Endothelial cell of umbilical vein (primary cell): Measurements from ENCODE around the gene ZNF423. TPM values are rescaled to one million over a fixed set of nuclear protein-coding genes. Genes with fewer than 3 reads are reported as not detected.

Source experiments
- BruUV-seq: library from RNA; stranded (reverse); fragments of 400-500 nt; replicated peaks from 2 replicates; lab custom pipeline; 2021; lab: Mats Ljungman, UMichigan
- CTCF ChIA-PET: fragments of 300-600, 350-600 bp; sonication (Branson Sonifier 250); formaldehyde crosslinking; loops from one replicate; lab custom pipeline; 2021; ENCODE audit warnings: antibody characterized with exemption, inconsistent platforms; lab: Charles Lee
- POLR2A ChIA-PET: fragments of 300-600, 350-600 bp; sonication (Branson Sonifier 250); formaldehyde crosslinking; loops from one replicate; lab custom pipeline; 2021; ENCODE audit warnings: antibody characterized with exemption, inconsistent platforms; lab: Charles Lee
- DNase-seq: peaks from one replicate; pipeline ENCODE4 v3.0.0-alpha.2; 2011; ENCODE audit warnings: low read depth, low spot score
- FAIRE-seq: peaks from 2 replicates; lab custom pipeline; 2011; peaks lifted over from hg19 to GRCh38; lab: Jason Lieb, UNC
- H2AFZ ChIP-seq: 2 replicates; pipeline ENCODE4 v1.6.0; 2012; ENCODE audit warnings: low read depth, low read length, control low read depth, inconsistent platforms
- H3K27ac ChIP-seq: 2 replicates; pipeline ENCODE4 v1.5.1; 2011; ENCODE audit warnings: low read depth, mild to moderate bottlenecking, control low read depth, low read length, moderate library complexity; ENCODE audit not compliant: insufficient read depth
- H3K27me3 ChIP-seq, 2 experiments: 2 replicates each; pipeline versions ENCODE4 v1.6.0 to v1.6.1; 2011; ENCODE audit warnings: low read length in 2 of 2, mixed read lengths in 1 of 2; ENCODE audit not compliant: control insufficient read depth in 2 of 2, insufficient read depth in 2 of 2
- H3K36me3 ChIP-seq, 2 experiments: 2 replicates in 1 of 2; 3 replicates in 1 of 2; pipeline ENCODE4 v1.5.1; 2011; ENCODE audit warnings: low read length in 2 of 2, mild to moderate bottlenecking in 1 of 2, moderate library complexity in 1 of 2; ENCODE audit not compliant: control insufficient read depth in 2 of 2, insufficient read depth in 2 of 2; ENCODE audit errors: extremely low read depth in 1 of 2
- H3K4me1 ChIP-seq: 3 replicates; pipeline ENCODE4 v1.5.1; 2011; ENCODE audit warnings: mild to moderate bottlenecking, low read length; ENCODE audit not compliant: control insufficient read depth, insufficient read depth; ENCODE audit errors: extremely low read depth
- H3K4me2 ChIP-seq: 2 replicates; pipeline ENCODE4 v1.6.1; 2011; ENCODE audit warnings: low read length, control low read depth, mixed read lengths; ENCODE audit not compliant: insufficient read depth
- H3K4me3 ChIP-seq, 3 experiments: fragments of 200-600 bp in 1 of 3; sonication (generic), shearing (Covaris generic) in 1 of 3; replicated peaks in 1 of 3; 2 replicates each; pipeline ENCODE4 v1.5.1; 2011 to 2016; ENCODE audit warnings: control low read depth in 3 of 3, low read length in 3 of 3, mild to moderate bottlenecking in 2 of 3, inconsistent platforms in 1 of 3, low read depth in 1 of 3, moderate library complexity in 1 of 3; ENCODE audit not compliant: insufficient read depth in 1 of 3
- H3K79me2 ChIP-seq: 2 replicates; pipeline ENCODE4 v1.6.0; 2012; ENCODE audit warnings: low read length, inconsistent platforms; ENCODE audit not compliant: control insufficient read depth, insufficient read depth
- H3K9ac ChIP-seq: replicated peaks from 2 replicates; pipeline ENCODE3; 2011; ENCODE audit warnings: low read length, control low read depth; ENCODE audit not compliant: insufficient read depth; ENCODE audit errors: extremely low read depth
- H3K9me1 ChIP-seq: replicated peaks from 3 replicates; pipeline ENCODE4 v1.6.0; 2011; ENCODE audit warnings: mild to moderate bottlenecking, low read length; ENCODE audit not compliant: control insufficient read depth, insufficient read depth; ENCODE audit errors: extremely low read depth
- H3K9me3 ChIP-seq: replicated peaks from 2 replicates; pipeline ENCODE4 v1.5.1; 2012; ENCODE audit warnings: low read length, inconsistent platforms; ENCODE audit not compliant: control insufficient read depth, insufficient read depth
- H4K20me1 ChIP-seq: replicated peaks from 2 replicates; pipeline ENCODE3; 2011; ENCODE audit warnings: mild to moderate bottlenecking, low read length; ENCODE audit not compliant: control insufficient read depth, insufficient read depth; ENCODE audit errors: extremely low read depth
- EZH2 ChIP-seq: IDR thresholded peaks from 2 replicates; pipeline ENCODE4 v1.6.1; 2012; ENCODE audit warnings: borderline replicate concordance, low read depth, mild to moderate bottlenecking, moderate library complexity, low read length, inconsistent platforms; ENCODE audit not compliant: severe bottlenecking
- FOS ChIP-seq: IDR thresholded peaks from 2 replicates; pipeline ENCODE4 v1.6.1; 2011; ENCODE audit warnings: mild to moderate bottlenecking, low read length, moderate library complexity, borderline replicate concordance; ENCODE audit not compliant: insufficient read depth
- GATA2 ChIP-seq: IDR thresholded peaks from 2 replicates; pipeline ENCODE4 v1.7.0; 2011; ENCODE audit warnings: low read depth, mild to moderate bottlenecking, moderate library complexity, mixed read lengths, low read length; ENCODE audit not compliant: insufficient read length, insufficient read depth
- JUN ChIP-seq: IDR thresholded peaks from 2 replicates; pipeline ENCODE4 v1.6.1; 2011; ENCODE audit warnings: borderline replicate concordance, low read depth; ENCODE audit not compliant: insufficient read length, insufficient read depth
- MAX ChIP-seq: IDR thresholded peaks from 2 replicates; pipeline ENCODE4 v1.6.1; 2011; ENCODE audit not compliant: insufficient read depth, insufficient read length
- MYC ChIP-seq: IDR thresholded peaks from one replicate; pipeline ENCODE4 v1.6.1; 2011; ENCODE audit warnings: mild to moderate bottlenecking, low read depth, low read length
- POLR2A ChIP-seq: IDR thresholded peaks from 2 replicates; pipeline ENCODE4 v1.6.1; 2012; ENCODE audit warnings: low read depth, mild to moderate bottlenecking, control low read depth, low read length
- POLR2AphosphoS5 ChIP-seq: IDR thresholded peaks from 2 replicates; pipeline ENCODE4 v1.6.1; 2012; ENCODE audit warnings: low read depth, mild to moderate bottlenecking, control low read depth, low read length, moderate library complexity; ENCODE audit not compliant: insufficient read depth
- dilution Hi-C: fragments of 300-500 bp; cut with MboI; formaldehyde crosslinking; loops from one replicate; pipeline ENCODE4 v1.15.0; 2019; ENCODE audit warnings: low sequenced_read_pairs; ENCODE audit not compliant: extremely low pct_ligation_motif_present
- intact Hi-C: fragments of 100-400 bp; cut with micrococcal nuclease; formaldehyde crosslinking; loops from one replicate; pipeline ENCODE4 v1.10.0; 2022
- polyA plus RNA-seq, 4 experiments: library from polyadenylated mRNA; depleted of rRNA in 3 of 4; stranded (reverse) in 3 of 4; unstranded in 1 of 4; fragments of >200 nt; gene quantifications; 2 replicates each; pipeline versions ENCODE4 v1.2.1 to v1.2.3, GENCODE V29; 2011 to 2012; ENCODE audit warnings: missing spikeins in 1 of 4
- total RNA-seq: library from RNA; stranded (reverse); gene quantifications from 2 replicates; pipeline ENCODE4 v1.2.3, GENCODE V29; 2021

ZNF423 gene
- total and polyA plus RNA-seq, 2 donors (not counting 3 experiments of a cell fraction or from before 2014, with no cell fraction given): 2.2 to 8.1 TPM

DNA sequence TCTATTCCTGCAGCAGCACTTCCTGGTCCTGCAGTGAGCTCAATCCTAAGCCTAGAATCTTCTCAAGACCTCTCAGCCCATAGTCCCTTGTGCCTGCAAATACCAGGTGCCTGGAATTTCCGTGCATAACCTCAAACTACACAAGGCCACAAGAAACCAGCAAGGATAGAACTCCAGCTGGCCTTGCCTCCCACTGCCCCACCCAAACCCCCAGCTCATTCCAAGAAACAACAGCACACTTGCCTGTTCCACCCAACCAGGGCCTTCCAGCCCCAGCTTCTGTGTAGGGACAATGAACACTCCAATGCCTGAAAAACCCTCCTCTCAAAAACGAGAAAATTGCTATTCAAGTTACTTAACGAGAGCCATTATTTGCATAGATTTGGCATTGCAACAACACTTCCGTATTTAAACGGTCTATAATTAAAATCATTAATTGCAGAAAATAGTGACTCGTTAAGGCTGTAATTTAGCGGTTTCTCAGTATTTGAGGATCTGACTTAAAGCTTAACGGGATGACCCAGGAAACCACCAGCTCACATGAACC, 335.3 kb downstream of the ZNF423 start:
- POLR2A ChIA-PET: interaction anchor here (0.6 kb wide), 1 partner anchor 57 kb away, joined by 7 read pairs; no protein-coding TSS in a partner anchor

DNA sequence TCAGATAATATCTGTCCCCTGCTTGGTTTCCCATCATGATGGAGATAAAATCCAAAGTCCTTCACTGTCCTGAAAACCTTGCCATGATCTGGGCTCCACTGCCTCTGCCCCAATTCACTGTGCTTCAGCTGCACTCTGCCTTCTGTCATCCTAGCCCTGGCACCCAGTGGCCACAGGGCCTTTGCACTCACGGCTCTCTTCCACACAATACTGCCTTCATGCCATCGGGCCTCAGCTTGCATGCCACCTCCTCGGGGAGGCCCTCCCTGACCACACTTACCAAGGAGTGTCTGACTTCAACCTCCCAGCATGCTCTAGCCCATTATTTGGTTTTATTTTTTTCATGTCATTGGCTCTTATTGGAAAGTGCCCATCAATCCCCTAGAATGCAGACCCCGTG, 336.2 kb downstream of the ZNF423 start:
- no peak overlapping the region for H3K27ac ChIP-seq
- no peak overlapping the region for H3K4me3 ChIP-seq
- DNase-seq (no peak), FAIRE-seq (no peak)
- intact Hi-C loops (no loop called here), dilution Hi-C loops (no loop called here)
- H3K79me2 ChIP-seq: no peaks in the 10 kb centered on the region
- no TSS peak for BruUV-seq
- H3K9me1 ChIP-seq: no peaks in the 10 kb centered on the region
- ChIA-PET POLR2A (no interaction called here), CTCF (interaction anchor here (1.6 kb wide), 1 partner anchor 15 kb away, joined by 4 read pairs; no protein-coding TSS in a partner anchor)
- no peak overlapping the region for H3K4me2 ChIP-seq
- H4K20me1 ChIP-seq: no peaks in the 10 kb centered on the region
- H3K9me3 ChIP-seq: no peaks in the 10 kb centered on the region
- no peaks in the 10 kb centered on the region for H3K4me1 ChIP-seq
- no peaks in the 10 kb centered on the region for H3K36me3 ChIP-seq
- H3K27me3 ChIP-seq: no peaks in the 10 kb centered on the region
- TF ChIP-seq MYC (no peak), POLR2A (no peak), POLR2AphosphoS5 (no peak), EZH2 (no peak), GATA2 (no peak), MAX (no peak)
- no peak overlapping the region for H3K9ac ChIP-seq
- H2AFZ ChIP-seq: no peak overlapping the region

More for the DNA sequence above, 335.3 kb downstream of the ZNF423 start:
- no peaks in the 10 kb centered on the region for H3K36me3 ChIP-seq
- no peak for FAIRE-seq
- dilution Hi-C loops (no loop called here), intact Hi-C loops (no loop called here)
- no peak overlapping the region for H2AFZ ChIP-seq
- no peaks in the 10 kb centered on the region for H3K27me3 ChIP-seq
- H3K9ac ChIP-seq: no peak overlapping the region
- no peaks in the 10 kb centered on the region for H3K79me2 ChIP-seq
- H3K27ac ChIP-seq: no peak overlapping the region
- DNase-seq: no peak
- BruUV-seq: no TSS peak
- H3K9me3 ChIP-seq: no peaks in the 10 kb centered on the region
- H3K4me2 ChIP-seq: no peak overlapping the region
- H3K9me1 ChIP-seq: no peaks in the 10 kb centered on the region
- H3K4me1 ChIP-seq: no peaks in the 10 kb centered on the region
- no peaks in the 10 kb centered on the region for H4K20me1 ChIP-seq
- TF ChIP-seq GATA2 (no peak), FOS (no peak), MYC (no peak), JUN (no peak), POLR2A (no peak)
- H3K4me3 ChIP-seq: no peak overlapping the region
- CTCF ChIA-PET: interaction anchor here (1.6 kb wide), 2 partner anchors 9 to 16 kb away, joined by 3 to 4 read pairs; no protein-coding TSS in a partner anchor
